Right lobe of liver (tissue), 4 donors: Measurements from ENCODE around the gene NOS1.

Source experiments
- POLR2A ChIP-seq: fragments of 450-650 bp; IDR thresholded peaks from one replicate; pipeline ENCODE4 v1.6.1; 2017; ENCODE audit warnings: antibody characterized with exemption, mild to moderate bottlenecking
- TF ChIP-seq, protein P1 (sequence below), 4 donors: fragments of 200-600 bp in 3 of 4; fragments of 450-650 bp in 1 of 4; IDR thresholded peaks; one replicate each; pipeline versions ENCODE4 v1.5.1 to v1.8.0; 2016 to 2022; ENCODE audit warnings: antibody characterized with exemption in 4 of 4, mild to moderate bottlenecking in 2 of 4
- donor health status: DM: no; HTN: no; CAD: no.
- donor health status: DM: no; HTN: no; CAD: no.
- donor health status: DM: no; HTN: yes; CAD: no.

DNA sequence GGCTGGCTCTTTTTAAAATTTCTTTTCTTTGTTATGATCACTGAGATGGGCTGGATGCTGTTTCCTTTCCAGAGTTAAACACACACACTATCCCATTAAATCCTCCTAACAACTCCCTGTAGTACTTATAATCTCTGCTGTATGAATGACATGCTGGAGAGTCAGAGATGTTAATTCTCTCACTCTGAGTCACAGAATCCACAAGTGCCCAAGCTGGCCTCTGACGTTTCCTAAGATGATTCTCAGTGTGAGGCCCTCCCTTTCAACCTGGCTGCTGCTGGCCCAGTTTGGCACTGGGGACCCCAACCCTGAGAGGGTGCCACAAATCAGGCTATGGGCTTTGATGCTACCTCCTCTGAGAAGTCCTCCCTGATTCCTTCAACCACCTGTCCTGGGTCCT, 5.4 kb downstream of the NOS1 start:
- TF ChIP-seq, protein P1, sequence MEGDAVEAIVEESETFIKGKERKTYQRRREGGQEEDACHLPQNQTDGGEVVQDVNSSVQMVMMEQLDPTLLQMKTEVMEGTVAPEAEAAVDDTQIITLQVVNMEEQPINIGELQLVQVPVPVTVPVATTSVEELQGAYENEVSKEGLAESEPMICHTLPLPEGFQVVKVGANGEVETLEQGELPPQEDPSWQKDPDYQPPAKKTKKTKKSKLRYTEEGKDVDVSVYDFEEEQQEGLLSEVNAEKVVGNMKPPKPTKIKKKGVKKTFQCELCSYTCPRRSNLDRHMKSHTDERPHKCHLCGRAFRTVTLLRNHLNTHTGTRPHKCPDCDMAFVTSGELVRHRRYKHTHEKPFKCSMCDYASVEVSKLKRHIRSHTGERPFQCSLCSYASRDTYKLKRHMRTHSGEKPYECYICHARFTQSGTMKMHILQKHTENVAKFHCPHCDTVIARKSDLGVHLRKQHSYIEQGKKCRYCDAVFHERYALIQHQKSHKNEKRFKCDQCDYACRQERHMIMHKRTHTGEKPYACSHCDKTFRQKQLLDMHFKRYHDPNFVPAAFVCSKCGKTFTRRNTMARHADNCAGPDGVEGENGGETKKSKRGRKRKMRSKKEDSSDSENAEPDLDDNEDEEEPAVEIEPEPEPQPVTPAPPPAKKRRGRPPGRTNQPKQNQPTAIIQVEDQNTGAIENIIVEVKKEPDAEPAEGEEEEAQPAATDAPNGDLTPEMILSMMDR (IDR thresholded peaks at IDR 0.05): no peak
- no peak for TF ChIP-seq POLR2A
